ENCODE results near the gene ZNF738.

The ZNF738 gene

GRCh38 chr19:21322528-21322927, 36.3 kb upstream of the ZNF738 start:
- TF ChIP-seq TEAD4 (IDR thresholded peaks at IDR 0.05) (no peak), CEBPB (IDR thresholded peaks at IDR 0.05) (no peak), TAF1 (IDR thresholded peaks at IDR 0.05; ENCODE audit: low read depth) (no peak), RAD21 (IDR thresholded peaks at IDR 0.05; ENCODE audit: low read depth) (no peak), EP300 (IDR thresholded peaks at IDR 0.05; ENCODE audit: borderline replicate concordance) (no peak), FOXM1 (IDR thresholded peaks at IDR 0.05; ENCODE audit: borderline replicate concordance, low read depth) (no peak), ZBTB7A (IDR thresholded peaks at IDR 0.05; ENCODE audit: low read depth) (no peak), CREB1 (IDR thresholded peaks at IDR 0.05; ENCODE audit: low read depth) (no peak), YY1 (IDR thresholded peaks at IDR 0.05; ENCODE audit: low read depth) (no peak), NFIC (IDR thresholded peaks at IDR 0.05) (no peak), REST (IDR thresholded peaks at IDR 0.05; ENCODE audit: low read depth) (no peak), TCF12 (IDR thresholded peaks at IDR 0.05; ENCODE audit: low read depth) (no peak)

DNA sequence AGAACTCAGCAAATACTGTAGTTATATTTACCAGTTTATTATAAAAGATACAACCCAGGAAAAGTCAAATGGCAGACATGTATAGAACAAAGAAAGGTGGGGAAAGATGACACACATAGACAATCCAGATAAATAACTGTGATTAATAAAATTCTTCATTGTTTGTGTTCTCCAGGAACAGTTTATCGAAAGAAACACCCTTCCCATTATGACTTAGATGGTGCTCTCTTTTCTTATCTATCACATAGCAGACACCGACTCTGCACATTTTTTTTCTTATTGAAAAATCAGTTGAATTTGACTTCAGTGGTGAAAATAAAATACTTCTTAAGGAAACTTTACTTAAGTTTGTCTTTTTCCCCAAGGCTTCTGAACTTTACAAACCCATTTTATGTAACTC, 35.8 kb upstream of the ZNF738 start:
- no peak for TF ChIP-seq ZBTB7A (IDR thresholded peaks at IDR 0.05; ENCODE audit: low read depth)
- no peak for TF ChIP-seq RAD21 (IDR thresholded peaks at IDR 0.05; ENCODE audit: low read depth)
- TF ChIP-seq, protein P1, sequence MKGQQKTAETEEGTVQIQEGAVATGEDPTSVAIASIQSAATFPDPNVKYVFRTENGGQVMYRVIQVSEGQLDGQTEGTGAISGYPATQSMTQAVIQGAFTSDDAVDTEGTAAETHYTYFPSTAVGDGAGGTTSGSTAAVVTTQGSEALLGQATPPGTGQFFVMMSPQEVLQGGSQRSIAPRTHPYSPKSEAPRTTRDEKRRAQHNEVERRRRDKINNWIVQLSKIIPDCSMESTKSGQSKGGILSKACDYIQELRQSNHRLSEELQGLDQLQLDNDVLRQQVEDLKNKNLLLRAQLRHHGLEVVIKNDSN (IDR thresholded peaks at IDR 0.05), result no peak
- TF ChIP-seq TEAD4 (IDR thresholded peaks at IDR 0.05), result no peak
- TF ChIP-seq NFIC (IDR thresholded peaks at IDR 0.05), result no peak
- TF ChIP-seq REST (IDR thresholded peaks at IDR 0.05; ENCODE audit: low read depth), result no peak
- TF ChIP-seq MAX (IDR thresholded peaks at IDR 0.05), result no peak
- TF ChIP-seq EGR1 (IDR thresholded peaks at IDR 0.05), result no peak
- TF ChIP-seq TAF1 (IDR thresholded peaks at IDR 0.05; ENCODE audit: low read depth), result no peak
- TF ChIP-seq CREB1 (IDR thresholded peaks at IDR 0.05; ENCODE audit: low read depth), result no peak
- no peak for TF ChIP-seq FOXM1 (IDR thresholded peaks at IDR 0.05; ENCODE audit: borderline replicate concordance, low read depth)
- no peak for TF ChIP-seq YY1 (IDR thresholded peaks at IDR 0.05; ENCODE audit: low read depth)

DNA sequence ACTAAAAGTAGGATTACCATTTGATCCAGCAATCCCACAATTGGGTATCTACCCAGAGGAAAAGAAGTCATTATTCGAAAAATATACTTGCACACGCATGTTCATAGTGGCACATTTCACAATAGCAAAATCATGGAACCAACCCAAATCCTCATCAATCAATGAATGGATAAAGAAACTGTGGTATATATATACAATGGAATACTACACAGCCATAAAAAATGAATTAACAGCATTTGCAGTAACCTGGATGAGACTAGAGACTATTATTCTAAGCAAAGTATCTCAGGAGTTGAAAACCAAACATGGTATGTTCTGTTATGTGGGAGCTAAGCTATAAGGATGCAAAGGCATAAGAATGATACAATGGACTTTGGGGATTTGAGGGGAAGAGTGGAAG, 32.6 kb upstream of the ZNF738 start:
- TF ChIP-seq EP300 (IDR thresholded peaks at IDR 0.05; ENCODE audit: borderline replicate concordance) (no peak), RAD21 (IDR thresholded peaks at IDR 0.05; ENCODE audit: low read depth) (no peak), TEAD4 (IDR thresholded peaks at IDR 0.05) (no peak), MAX (IDR thresholded peaks at IDR 0.05) (no peak), FOXM1 (IDR thresholded peaks at IDR 0.05; ENCODE audit: borderline replicate concordance, low read depth) (no peak), CEBPB (IDR thresholded peaks at IDR 0.05) (no peak), TAF1 (IDR thresholded peaks at IDR 0.05; ENCODE audit: low read depth) (no peak), CREB1 (IDR thresholded peaks at IDR 0.05; ENCODE audit: low read depth) (no peak), YY1 (IDR thresholded peaks at IDR 0.05; ENCODE audit: low read depth) (no peak), REST (IDR thresholded peaks at IDR 0.05; ENCODE audit: low read depth) (no peak), ZBTB7A (IDR thresholded peaks at IDR 0.05; ENCODE audit: low read depth) (no peak), NFIC (IDR thresholded peaks at IDR 0.05) (no peak), EGR1 (IDR thresholded peaks at IDR 0.05) (no peak), TCF12 (IDR thresholded peaks at IDR 0.05; ENCODE audit: low read depth) (no peak)
- TF ChIP-seq, protein P1 (IDR thresholded peaks at IDR 0.05), result no peak

DNA sequence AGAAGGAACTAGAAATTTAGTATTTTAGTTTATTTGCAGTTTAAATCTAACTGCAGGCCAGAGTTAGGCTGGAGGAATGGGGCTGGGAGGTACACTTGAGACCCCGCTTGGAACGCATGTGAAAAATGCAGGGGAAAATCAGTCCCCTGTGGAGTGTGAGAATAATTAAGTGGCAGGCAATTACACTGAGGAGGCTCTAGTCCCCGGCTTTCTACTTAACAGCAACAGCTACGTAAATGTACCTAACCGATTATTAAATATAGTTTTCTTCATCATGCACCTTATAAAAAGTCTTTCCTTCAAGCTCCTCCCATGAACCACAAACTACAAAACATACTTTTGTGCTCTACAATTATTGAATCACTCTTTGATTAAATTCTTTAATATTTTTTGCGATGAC, 30.4 kb upstream of the ZNF738 start:
- TF ChIP-seq TEAD4 (IDR thresholded peaks at IDR 0.05) (no peak), MAX (IDR thresholded peaks at IDR 0.05) (no peak), CEBPB (IDR thresholded peaks at IDR 0.05) (no peak), ZBTB7A (IDR thresholded peaks at IDR 0.05; ENCODE audit: low read depth) (no peak), CREB1 (IDR thresholded peaks at IDR 0.05; ENCODE audit: low read depth) (no peak), TCF12 (IDR thresholded peaks at IDR 0.05; ENCODE audit: low read depth) (no peak), FOXM1 (IDR thresholded peaks at IDR 0.05; ENCODE audit: borderline replicate concordance, low read depth) (no peak), EGR1 (IDR thresholded peaks at IDR 0.05) (no peak), TAF1 (IDR thresholded peaks at IDR 0.05; ENCODE audit: low read depth) (no peak), YY1 (IDR thresholded peaks at IDR 0.05; ENCODE audit: low read depth) (no peak), RAD21 (IDR thresholded peaks at IDR 0.05; ENCODE audit: low read depth) (no peak), NFIC (IDR thresholded peaks at IDR 0.05) (no peak)
- TF ChIP-seq, protein P1 (IDR thresholded peaks at IDR 0.05), result no peak

Data from Ishikawa (cell line).